Tibial nerve (tissue), 4 donors: ENCODE measurements around the gene EPHB4. TPM values are rescaled to one million over a fixed set of nuclear protein-coding genes. Genes with fewer than 3 reads are reported as not detected.
"Not testable (repeated sequence)": the region's sequence is repeated elsewhere in the genome, so short reads cannot be mapped to it uniquely, and the experiment has no call there.

Source experiments
- DNase-seq, 2 donors: peaks; one replicate each; pipeline ENCODE4 v3.0.0-alpha.2; 2019; ENCODE audit warnings: low spot score in 2 of 2
- H3K27ac ChIP-seq, 4 donors: fragments of 200-600 bp; sonication (generic) in 3 of 4; one replicate each; pipeline ENCODE4 v1.5.1; 2017 to 2019; ENCODE audit warnings: mild to moderate bottlenecking in 1 of 4
- H3K27me3 ChIP-seq, 2 donors: fragments of 200-600 bp; sonication (generic) in 1 of 2; one replicate each; pipeline versions ENCODE4 v1.5.1 to v1.6.0; 2017 to 2019
- H3K36me3 ChIP-seq, 3 donors: fragments of 200-600 bp; sonication (generic); one replicate each; pipeline ENCODE4 v1.5.1; 2018 to 2019
- H3K4me1 ChIP-seq, 4 donors: fragments of 200-600 bp; sonication (generic) in 3 of 4; one replicate each; pipeline ENCODE4 v1.5.1; 2017 to 2019
- H3K4me3 ChIP-seq, 4 donors: fragments of 200-600 bp; sonication (generic) in 3 of 4; one replicate each; pipeline ENCODE4 v1.5.1; 2017 to 2019; ENCODE audit warnings: mild to moderate bottlenecking in 1 of 4, moderate library complexity in 1 of 4
- H3K9me3 ChIP-seq, 4 donors: fragments of 200-600 bp; sonication (generic) in 3 of 4; one replicate each; pipeline ENCODE4 v1.5.1; 2017 to 2019
- EP300 ChIP-seq, 2 donors: sonication (generic); formaldehyde crosslinking; IDR thresholded peaks; one replicate each; pipeline ENCODE4 v1.6.1; 2017; ENCODE audit warnings: antibody characterized with exemption in 2 of 2, mild to moderate bottlenecking in 1 of 2
- POLR2A ChIP-seq, 2 donors: fragments of 450-650 bp; IDR thresholded peaks; one replicate each; pipeline ENCODE4 v1.6.1; 2017; ENCODE audit warnings: antibody characterized with exemption in 2 of 2, mild to moderate bottlenecking in 2 of 2, moderate library complexity in 2 of 2
- WGBS, 2 donors: methylation state at CpG; one replicate each; pipeline ENCODE4 v1.1.5; 2018; 5-methylcytosine and 5-hydroxymethylcytosine counted together
- total RNA-seq, 4 donors: library from RNA; depleted of rRNA; stranded (reverse); fragments of >200 nt; gene quantifications; one replicate each; pipeline ENCODE4 v1.1.0, GENCODE V29; 2016
- TF ChIP-seq, protein P1 (sequence below), 5 experiments: fragments of 200-600 bp in 3 of 5; fragments of 450-650 bp in 2 of 5; sonication (generic) in 3 of 5; IDR thresholded peaks; one replicate each; pipeline ENCODE4 v1.5.1; 2016 to 2019; ENCODE audit warnings: antibody characterized with exemption in 5 of 5, mild to moderate bottlenecking in 3 of 5, moderate library complexity in 2 of 5

EPHB4 gene
- total RNA-seq, 4 donors from 2014 or later, result 15.5 to 37.5 (median 25.9) TPM

DNA sequence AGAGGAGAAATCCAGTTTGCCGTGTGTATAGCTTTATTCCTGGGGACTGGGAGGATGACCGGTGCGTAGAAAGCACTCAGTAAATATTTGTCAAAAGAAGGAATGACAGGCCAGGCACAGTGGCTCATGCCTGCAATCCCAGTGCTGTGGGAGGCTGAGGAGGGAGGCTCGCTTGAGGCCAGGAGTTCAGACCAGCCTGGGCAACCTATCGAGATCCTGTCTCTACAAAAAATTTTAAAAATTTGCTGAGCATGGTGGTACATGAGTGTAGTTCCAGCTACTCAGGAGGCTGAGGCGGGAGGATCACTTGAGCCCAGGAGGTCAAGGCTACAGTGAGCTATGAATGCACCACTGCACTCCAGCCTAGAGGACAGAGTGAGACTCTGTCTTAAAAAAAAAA, 15.8 kb downstream of the EPHB4 start:
- H3K36me3 ChIP-seq, result peaks cover 0 to 97% (median 0%) of the 10 kb centered on the region in 3 donors
- no peak for DNase-seq
- 88 to 91% methylated on average over 6 of the region's 6 CpGs for WGBS, 2 donors
- H3K27ac ChIP-seq, result no peak overlapping the region
- H3K9me3 ChIP-seq, result no peaks in the 10 kb centered on the region
- no peaks in the 10 kb centered on the region for H3K4me1 ChIP-seq
- H3K27me3 ChIP-seq, result no peaks in the 10 kb centered on the region
- TF ChIP-seq EP300 (IDR thresholded peaks at IDR 0.05), result no peak
- no peak for TF ChIP-seq POLR2A (IDR thresholded peaks at IDR 0.05)
- TF ChIP-seq, protein P1, sequence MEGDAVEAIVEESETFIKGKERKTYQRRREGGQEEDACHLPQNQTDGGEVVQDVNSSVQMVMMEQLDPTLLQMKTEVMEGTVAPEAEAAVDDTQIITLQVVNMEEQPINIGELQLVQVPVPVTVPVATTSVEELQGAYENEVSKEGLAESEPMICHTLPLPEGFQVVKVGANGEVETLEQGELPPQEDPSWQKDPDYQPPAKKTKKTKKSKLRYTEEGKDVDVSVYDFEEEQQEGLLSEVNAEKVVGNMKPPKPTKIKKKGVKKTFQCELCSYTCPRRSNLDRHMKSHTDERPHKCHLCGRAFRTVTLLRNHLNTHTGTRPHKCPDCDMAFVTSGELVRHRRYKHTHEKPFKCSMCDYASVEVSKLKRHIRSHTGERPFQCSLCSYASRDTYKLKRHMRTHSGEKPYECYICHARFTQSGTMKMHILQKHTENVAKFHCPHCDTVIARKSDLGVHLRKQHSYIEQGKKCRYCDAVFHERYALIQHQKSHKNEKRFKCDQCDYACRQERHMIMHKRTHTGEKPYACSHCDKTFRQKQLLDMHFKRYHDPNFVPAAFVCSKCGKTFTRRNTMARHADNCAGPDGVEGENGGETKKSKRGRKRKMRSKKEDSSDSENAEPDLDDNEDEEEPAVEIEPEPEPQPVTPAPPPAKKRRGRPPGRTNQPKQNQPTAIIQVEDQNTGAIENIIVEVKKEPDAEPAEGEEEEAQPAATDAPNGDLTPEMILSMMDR (IDR thresholded peaks at IDR 0.05), result no peak
- H3K4me3 ChIP-seq, result no peak overlapping the region

DNA sequence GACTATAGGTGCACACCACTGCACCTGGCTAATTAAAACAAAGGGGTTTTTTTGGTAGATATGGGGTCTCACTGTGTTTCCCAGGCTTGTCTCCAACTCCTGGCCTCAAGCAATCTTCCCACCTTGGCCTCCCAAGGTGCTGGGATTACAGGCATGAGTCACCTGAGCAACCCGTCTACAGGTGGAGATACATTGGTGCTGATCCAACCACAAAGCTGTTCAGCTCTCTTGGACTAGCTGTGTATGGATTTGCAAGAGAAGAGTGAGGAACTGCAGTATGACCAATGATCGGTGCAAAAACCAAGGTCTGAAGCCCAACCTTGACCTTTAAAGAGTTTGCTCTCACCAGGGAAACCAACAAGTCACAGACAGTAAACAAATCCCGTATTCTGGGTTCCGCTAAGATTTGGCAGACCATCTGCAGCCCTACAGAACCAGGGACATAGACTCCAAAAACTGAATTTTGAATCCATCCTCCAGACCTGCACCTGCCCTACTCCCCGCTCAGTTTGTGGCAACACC, 18.9 kb downstream of the EPHB4 start:
- WGBS, 2 donors, result 84 to 86% methylated on average over 5 of the region's 5 CpGs
- no peaks in the 10 kb centered on the region for H3K27me3 ChIP-seq
- peaks cover 0 to 7% (median 4%) of the 10 kb centered on the region in 4 donors for H3K4me1 ChIP-seq
- H3K4me3 ChIP-seq, result no peak overlapping the region
- TF ChIP-seq POLR2A (IDR thresholded peaks at IDR 0.05), result no peak
- TF ChIP-seq, protein P1 (IDR thresholded peaks at IDR 0.05), result no peak
- TF ChIP-seq EP300 (IDR thresholded peaks at IDR 0.05), result no peak
- no peak for DNase-seq
- no peaks in the 10 kb centered on the region for H3K9me3 ChIP-seq
- peaks cover 0 to 91% (median 0%) of the 10 kb centered on the region in 3 donors for H3K36me3 ChIP-seq
- no peak overlapping the region for H3K27ac ChIP-seq

GRCh38 chr7:100806883-100807282, 20.4 kb downstream of the EPHB4 start:
- H3K27ac ChIP-seq, H3K9me3 ChIP-seq, H3K27me3 ChIP-seq, H3K4me3 ChIP-seq, DNase-seq: not testable (repeated sequence)
- H3K4me1 ChIP-seq, result peaks cover 0 to 21% (median 4%) of the 10 kb centered on the region in 4 donors
- WGBS, 2 donors, result 94 to 96% methylated on average over 6 of the region's 6 CpGs
- H3K36me3 ChIP-seq, result peaks cover 0 to 75% (median 0%) of the 10 kb centered on the region in 3 donors

DNA sequence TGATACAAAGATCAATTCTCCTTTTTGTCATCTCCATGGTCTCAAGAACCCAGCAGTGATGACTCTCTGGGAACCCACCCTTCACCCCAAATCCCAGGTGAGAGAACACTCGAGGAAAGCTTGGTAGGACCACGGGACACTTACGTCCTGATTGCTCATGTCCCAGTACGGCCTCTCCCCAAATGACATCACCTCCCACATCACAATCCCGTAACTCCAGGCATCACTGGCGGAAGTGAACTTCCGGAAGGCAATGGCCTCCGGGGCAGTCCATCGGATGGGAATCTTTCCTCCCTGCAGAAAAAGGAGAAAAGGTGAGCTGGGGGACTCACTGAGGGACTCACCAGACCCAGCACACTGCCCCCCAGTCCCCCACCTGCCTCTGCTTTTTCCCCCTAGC, 21.0 kb downstream of the EPHB4 start:
- H3K4me1 ChIP-seq, result peaks cover 0 to 23% (median 4%) of the 10 kb centered on the region in 4 donors
- no peak for TF ChIP-seq POLR2A (IDR thresholded peaks at IDR 0.05)
- TF ChIP-seq EP300 (IDR thresholded peaks at IDR 0.05), result no peak
- TF ChIP-seq, protein P1 (IDR thresholded peaks at IDR 0.05), result no peak
- H3K4me3 ChIP-seq, result no peak overlapping the region
- H3K9me3 ChIP-seq, result no peaks in the 10 kb centered on the region
- no peaks in the 10 kb centered on the region for H3K27me3 ChIP-seq
- DNase-seq, result no peak
- H3K36me3 ChIP-seq, result peaks cover 0 to 69% (median 0%) of the 10 kb centered on the region in 3 donors
- WGBS, 2 donors, result 92 to 93% methylated on average over 9 of the region's 9 CpGs
- H3K27ac ChIP-seq, result no peak overlapping the region

- peaks cover 0 to 25% (median 4%) of the 10 kb centered on the region in 4 donors for H3K4me1 ChIP-seq
- peaks cover 0 to 57% (median 0%) of the 10 kb centered on the region in 3 donors for H3K36me3 ChIP-seq
- 87 to 92% methylated on average over 22 of the region's 22 CpGs for WGBS, 2 donors
- TF ChIP-seq, protein P1 (IDR thresholded peaks at IDR 0.05), result no peak
- TF ChIP-seq EP300 (IDR thresholded peaks at IDR 0.05) (no peak), POLR2A (IDR thresholded peaks at IDR 0.05) (no peak)
- no peaks in the 10 kb centered on the region for H3K9me3 ChIP-seq
- no peak for DNase-seq
- peaks cover 0 to 6% of the 10 kb centered on the region in 2 donors for H3K27me3 ChIP-seq
- H3K27ac ChIP-seq, result no peak overlapping the region
- no peak overlapping the region for H3K4me3 ChIP-seq
Observed at GRCh38 chr7:100804681-100805431, 22.5 kb downstream of the EPHB4 start.
